GM23338 (cell line): ENCODE results near the gene COQ3.

ENCODE experiments used
- CTCF ChIP-seq, 2 experiments: fragments of 200-600 bp in 1 of 2; sonication (generic) in 1 of 2; conservative IDR thresholded peaks; 2 replicates each; pipeline versions ENCODE4 v1.5.1 to v1.6.1; 2016 to 2017; ENCODE audit warnings: antibody characterized with exemption in 2 of 2, low read depth in 2 of 2, mild to moderate bottlenecking in 2 of 2, moderate library complexity in 1 of 2
- EZH2phosphoT487 ChIP-seq: fragments of 200-600 bp; sonication (generic); IDR thresholded peaks from one replicate; pipeline ENCODE4 v1.8.1; 2018; ENCODE audit warnings: antibody characterized with exemption; ENCODE audit not compliant: unreplicated experiment
- POLR2AphosphoS5 ChIP-seq: IDR thresholded peaks from 2 replicates; pipeline ENCODE4 v1.6.1; 2016; ENCODE audit warnings: antibody characterized with exemption, low read depth

GRCh38 chr6:99431901-99432300, 37.9 kb upstream of the COQ3 start:
- TF ChIP-seq CTCF (conservative IDR thresholded peaks at IDR 0.05; ENCODE audit: low read depth in 2 of 2) (no peak), POLR2AphosphoS5 (no peak), EZH2phosphoT487 (no peak)
